ENCODE measurements around the gene IGSF21. TPM values are rescaled to one million over a fixed set of nuclear protein-coding genes. Genes with fewer than 3 reads are reported as not detected.

Gene IGSF21
- polyA plus RNA-seq, 2 of the 4 experiments (the other 2 are of a cell fraction) = not detected

DNA sequence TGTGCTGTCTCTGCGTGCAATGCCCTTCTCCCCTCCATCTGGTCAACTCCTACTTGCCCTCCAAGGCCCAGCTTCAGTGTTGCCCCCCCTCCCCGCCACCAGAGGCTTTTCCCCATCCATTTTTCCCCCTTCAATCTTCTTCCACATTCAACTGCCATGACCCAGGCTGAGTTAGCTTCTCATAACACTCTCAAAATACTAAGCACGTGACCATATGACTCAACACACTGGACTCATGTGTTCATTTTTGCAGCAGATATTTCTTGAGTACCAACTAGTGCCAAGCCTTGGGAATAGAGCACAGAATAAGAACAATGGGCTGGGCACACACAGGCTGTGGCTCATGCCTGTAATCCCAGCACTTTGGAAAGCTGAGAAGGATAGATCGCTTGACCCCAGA lies 132.1 kb downstream of the IGSF21 start:
- ATAC-seq (no peak), DNase-seq (ENCODE audit: low read depth in 1 of 2, low spot score in 1 of 2) (no peak), FAIRE-seq (no peak)
- WGBS (ENCODE audit: missing lambda C conversion rate) = 11% methylated on average over 3 of the region's 4 CpGs
- CTCF ChIA-PET = interaction anchor here (0.9 to 1.4 kb wide), 3 partner anchors 28 to 570 kb away, joined by 3 read pairs; no protein-coding TSS in a partner anchor
- Histone ChIP-seq H3K4me3 (no peak overlapping the region), H3K9me3 (no peaks in the 10 kb centered on the region), H3K4me1 (no peaks in the 10 kb centered on the region), H3K4me2 (no peak overlapping the region), H3K27ac (no peak overlapping the region)
- POLR2A ChIA-PET = no interaction called here
- TF ChIP-seq, protein P1, sequence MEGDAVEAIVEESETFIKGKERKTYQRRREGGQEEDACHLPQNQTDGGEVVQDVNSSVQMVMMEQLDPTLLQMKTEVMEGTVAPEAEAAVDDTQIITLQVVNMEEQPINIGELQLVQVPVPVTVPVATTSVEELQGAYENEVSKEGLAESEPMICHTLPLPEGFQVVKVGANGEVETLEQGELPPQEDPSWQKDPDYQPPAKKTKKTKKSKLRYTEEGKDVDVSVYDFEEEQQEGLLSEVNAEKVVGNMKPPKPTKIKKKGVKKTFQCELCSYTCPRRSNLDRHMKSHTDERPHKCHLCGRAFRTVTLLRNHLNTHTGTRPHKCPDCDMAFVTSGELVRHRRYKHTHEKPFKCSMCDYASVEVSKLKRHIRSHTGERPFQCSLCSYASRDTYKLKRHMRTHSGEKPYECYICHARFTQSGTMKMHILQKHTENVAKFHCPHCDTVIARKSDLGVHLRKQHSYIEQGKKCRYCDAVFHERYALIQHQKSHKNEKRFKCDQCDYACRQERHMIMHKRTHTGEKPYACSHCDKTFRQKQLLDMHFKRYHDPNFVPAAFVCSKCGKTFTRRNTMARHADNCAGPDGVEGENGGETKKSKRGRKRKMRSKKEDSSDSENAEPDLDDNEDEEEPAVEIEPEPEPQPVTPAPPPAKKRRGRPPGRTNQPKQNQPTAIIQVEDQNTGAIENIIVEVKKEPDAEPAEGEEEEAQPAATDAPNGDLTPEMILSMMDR (IDR thresholded peaks at IDR 0.05) = no peak
- TF ChIP-seq RARB (CRISPR knock-in tag; IDR thresholded peaks at IDR 0.05) = no peak
- TF ChIP-seq HEYL (CRISPR knock-in tag; IDR thresholded peaks at IDR 0.05) = no peak
- no peak for TF ChIP-seq HOXB5 (CRISPR knock-in tag; IDR thresholded peaks at IDR 0.05)
- TF ChIP-seq PHF8 (IDR thresholded peaks at IDR 0.05; ENCODE audit: borderline replicate concordance, low read depth) = no peak
- TF ChIP-seq, protein P2, sequence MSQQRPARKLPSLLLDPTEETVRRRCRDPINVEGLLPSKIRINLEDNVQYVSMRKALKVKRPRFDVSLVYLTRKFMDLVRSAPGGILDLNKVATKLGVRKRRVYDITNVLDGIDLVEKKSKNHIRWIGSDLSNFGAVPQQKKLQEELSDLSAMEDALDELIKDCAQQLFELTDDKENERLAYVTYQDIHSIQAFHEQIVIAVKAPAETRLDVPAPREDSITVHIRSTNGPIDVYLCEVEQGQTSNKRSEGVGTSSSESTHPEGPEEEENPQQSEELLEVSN (IDR thresholded peaks at IDR 0.05; ENCODE audit: borderline replicate concordance, low read depth) = no peak
- TF ChIP-seq FOXS1 (CRISPR knock-in tag; IDR thresholded peaks at IDR 0.05) = no peak
- no peak for TF ChIP-seq EP300 (IDR thresholded peaks at IDR 0.05)
- no peak for TF ChIP-seq RCOR1 (IDR thresholded peaks at IDR 0.05; ENCODE audit: low read depth, low read length)
- TF ChIP-seq, protein P3, sequence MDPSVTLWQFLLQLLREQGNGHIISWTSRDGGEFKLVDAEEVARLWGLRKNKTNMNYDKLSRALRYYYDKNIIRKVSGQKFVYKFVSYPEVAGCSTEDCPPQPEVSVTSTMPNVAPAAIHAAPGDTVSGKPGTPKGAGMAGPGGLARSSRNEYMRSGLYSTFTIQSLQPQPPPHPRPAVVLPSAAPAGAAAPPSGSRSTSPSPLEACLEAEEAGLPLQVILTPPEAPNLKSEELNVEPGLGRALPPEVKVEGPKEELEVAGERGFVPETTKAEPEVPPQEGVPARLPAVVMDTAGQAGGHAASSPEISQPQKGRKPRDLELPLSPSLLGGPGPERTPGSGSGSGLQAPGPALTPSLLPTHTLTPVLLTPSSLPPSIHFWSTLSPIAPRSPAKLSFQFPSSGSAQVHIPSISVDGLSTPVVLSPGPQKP (IDR thresholded peaks at IDR 0.05; ENCODE audit: low read depth, low read length) = no peak
- no peak for TF ChIP-seq RFX5 (IDR thresholded peaks at IDR 0.05)
- TF ChIP-seq RNF2 (IDR thresholded peaks at IDR 0.05; ENCODE audit: borderline replicate concordance, low read depth) = no peak
- no peak for TF ChIP-seq JUN (IDR thresholded peaks at IDR 0.05)
- TF ChIP-seq RAD21 (conservative IDR thresholded peaks at IDR 0.05 in 1 of 2, IDR thresholded peaks at IDR 0.05 in 1 of 2) = no peak
- no peak for TF ChIP-seq JUNB (IDR thresholded peaks at IDR 0.05)

DNA sequence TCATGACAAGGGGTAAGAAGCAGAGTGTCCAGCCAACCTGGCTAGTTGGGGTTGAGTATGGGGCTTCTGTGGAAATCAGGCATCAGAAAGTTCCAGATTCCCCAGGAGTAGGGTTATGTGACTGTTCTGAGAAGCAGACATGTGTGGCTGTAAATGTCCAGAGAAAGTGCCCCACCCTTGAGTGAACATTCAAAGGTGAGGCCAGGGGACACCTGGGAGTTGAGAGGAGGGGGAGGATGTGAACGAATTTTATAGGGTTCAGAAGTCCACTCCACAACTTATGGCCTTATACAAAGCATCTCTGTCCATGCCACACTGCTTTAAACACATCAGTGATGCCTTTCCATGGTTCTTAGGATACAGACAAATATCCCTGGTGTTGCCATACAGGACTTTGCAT lies 133.3 kb downstream of the IGSF21 start:
- Histone ChIP-seq H3K4me2 (no peak overlapping the region), H3K4me3 (no peak overlapping the region), H3K27ac (no peak overlapping the region), H3K9me3 (no peaks in the 10 kb centered on the region), H3K4me1 (no peaks in the 10 kb centered on the region)
- no peak for ATAC-seq
- TF ChIP-seq, protein P4, sequence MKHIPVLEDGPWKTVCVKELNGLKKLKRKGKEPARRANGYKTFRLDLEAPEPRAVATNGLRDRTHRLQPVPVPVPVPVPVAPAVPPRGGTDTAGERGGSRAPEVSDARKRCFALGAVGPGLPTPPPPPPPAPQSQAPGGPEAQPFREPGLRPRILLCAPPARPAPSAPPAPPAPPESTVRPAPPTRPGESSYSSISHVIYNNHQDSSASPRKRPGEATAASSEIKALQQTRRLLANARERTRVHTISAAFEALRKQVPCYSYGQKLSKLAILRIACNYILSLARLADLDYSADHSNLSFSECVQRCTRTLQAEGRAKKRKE (CRISPR knock-in tag; IDR thresholded peaks at IDR 0.05; ENCODE audit: low read depth) = no peak
- TF ChIP-seq GATA3 (IDR thresholded peaks at IDR 0.05; ENCODE audit: borderline replicate concordance) = no peak
- no peak for TF ChIP-seq RFX5 (IDR thresholded peaks at IDR 0.05)
- no peak for TF ChIP-seq ZC3H11A (IDR thresholded peaks at IDR 0.05)
- no peak for TF ChIP-seq MAFK (IDR thresholded peaks at IDR 0.05; ENCODE audit: partially characterized antibody)
- TF ChIP-seq SMC3 (IDR thresholded peaks at IDR 0.05) = no peak
- TF ChIP-seq, protein P5, sequence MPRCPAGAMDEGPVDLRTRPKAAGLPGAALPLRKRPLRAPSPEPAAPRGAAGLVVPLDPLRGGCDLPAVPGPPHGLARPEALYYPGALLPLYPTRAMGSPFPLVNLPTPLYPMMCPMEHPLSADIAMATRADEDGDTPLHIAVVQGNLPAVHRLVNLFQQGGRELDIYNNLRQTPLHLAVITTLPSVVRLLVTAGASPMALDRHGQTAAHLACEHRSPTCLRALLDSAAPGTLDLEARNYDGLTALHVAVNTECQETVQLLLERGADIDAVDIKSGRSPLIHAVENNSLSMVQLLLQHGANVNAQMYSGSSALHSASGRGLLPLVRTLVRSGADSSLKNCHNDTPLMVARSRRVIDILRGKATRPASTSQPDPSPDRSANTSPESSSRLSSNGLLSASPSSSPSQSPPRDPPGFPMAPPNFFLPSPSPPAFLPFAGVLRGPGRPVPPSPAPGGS (IDR thresholded peaks at IDR 0.05) = no peak
- TF ChIP-seq ZSCAN20 (CRISPR knock-in tag; IDR thresholded peaks at IDR 0.05) = no peak
- no peak for TF ChIP-seq KDM5A (IDR thresholded peaks at IDR 0.05)
- no peak for TF ChIP-seq KDM1A (IDR thresholded peaks at IDR 0.05; ENCODE audit: low read depth)
- no peak for TF ChIP-seq BHLHE40 (IDR thresholded peaks at IDR 0.05; ENCODE audit: low read depth, low read length)
- TF ChIP-seq, protein P3 (IDR thresholded peaks at IDR 0.05; ENCODE audit: low read depth, low read length) = no peak
- no peak for TF ChIP-seq HOXB13 (CRISPR knock-in tag; IDR thresholded peaks at IDR 0.05; ENCODE audit: low read depth)
- no peak for TF ChIP-seq FOSB (CRISPR knock-in tag; IDR thresholded peaks at IDR 0.05)
- TF ChIP-seq TP53 (CRISPR knock-in tag; IDR thresholded peaks at IDR 0.05) = no peak
- no peak for TF ChIP-seq CHD4 (IDR thresholded peaks at IDR 0.05; ENCODE audit: borderline replicate concordance)
- ChIA-PET POLR2A (no interaction called here), CTCF (interaction anchor here (1.4 kb wide), 1 partner anchor 571 kb away, joined by 3 read pairs; no protein-coding TSS in a partner anchor)
- WGBS (ENCODE audit: missing lambda C conversion rate) = 0% methylated on average over 1 of the region's 1 CpG
- no peak for FAIRE-seq
- no peak for DNase-seq (ENCODE audit: low read depth in 1 of 2, low spot score in 1 of 2)
